Measurements from ENCODE around the gene TSHZ2. TPM values are rescaled to one million over a fixed set of nuclear protein-coding genes. Genes with fewer than 3 reads are reported as not detected.

Gene TSHZ2
- polyA plus RNA-seq, 4 donors: 11.0 to 14.5 (median 14.3) TPM

DNA sequence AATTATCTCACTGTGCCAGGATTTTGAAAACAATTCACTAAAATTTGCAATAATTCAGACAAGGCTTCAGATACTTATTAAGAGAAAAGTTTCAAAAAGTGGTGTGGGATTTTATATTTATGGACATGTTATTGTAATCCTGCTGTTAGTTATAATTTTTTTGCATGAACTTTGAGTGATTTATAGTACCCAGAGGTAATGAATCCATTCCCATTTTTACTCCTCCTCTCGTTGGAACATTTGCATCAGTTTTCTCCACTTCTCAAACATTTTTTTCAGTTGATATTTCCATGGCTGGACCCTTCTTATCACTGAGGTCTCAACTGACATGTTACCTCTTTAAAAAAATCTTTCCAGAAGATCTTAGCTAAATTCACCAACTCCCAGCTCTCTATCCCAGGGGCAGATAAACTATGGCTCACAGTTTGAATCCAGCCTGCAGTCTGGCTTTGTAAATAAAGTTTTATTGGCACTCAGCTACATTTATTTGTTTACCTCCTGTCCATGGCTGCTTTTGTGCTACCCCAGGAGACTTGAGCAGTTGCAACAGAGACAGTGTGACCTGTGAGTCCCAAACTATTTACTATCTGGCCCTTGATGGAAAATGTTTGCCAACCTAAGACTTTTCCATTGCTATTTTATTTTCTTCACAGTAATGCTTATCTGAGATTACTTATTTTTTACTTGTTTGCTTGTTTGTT, 83.4 kb downstream of the TSHZ2 start:
- no peak for DNase-seq (ENCODE audit: low read depth in 4 of 4, low spot score in 2 of 4)

DNA sequence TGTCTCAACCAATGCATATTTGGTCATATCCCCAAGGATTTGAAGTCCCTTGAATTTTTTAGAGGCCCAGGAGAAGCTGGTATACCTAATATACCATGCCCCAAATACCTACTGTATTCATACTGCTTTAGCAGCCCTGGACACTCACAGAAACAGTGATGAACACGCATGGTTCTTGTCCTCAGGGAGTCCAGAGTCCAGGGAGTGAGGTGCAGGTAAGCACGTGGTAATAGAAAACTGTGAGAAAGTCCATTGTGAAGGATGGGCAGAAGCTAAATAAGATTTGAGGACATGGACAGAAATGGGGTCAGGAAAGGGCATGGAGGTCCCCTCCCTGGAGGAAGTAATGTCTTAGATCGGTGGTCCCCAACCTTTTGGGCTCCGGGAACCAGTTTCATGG, 85.4 kb downstream of the TSHZ2 start:
- DNase-seq (ENCODE audit: low read depth in 4 of 4, low spot score in 2 of 4): no peak

DNA sequence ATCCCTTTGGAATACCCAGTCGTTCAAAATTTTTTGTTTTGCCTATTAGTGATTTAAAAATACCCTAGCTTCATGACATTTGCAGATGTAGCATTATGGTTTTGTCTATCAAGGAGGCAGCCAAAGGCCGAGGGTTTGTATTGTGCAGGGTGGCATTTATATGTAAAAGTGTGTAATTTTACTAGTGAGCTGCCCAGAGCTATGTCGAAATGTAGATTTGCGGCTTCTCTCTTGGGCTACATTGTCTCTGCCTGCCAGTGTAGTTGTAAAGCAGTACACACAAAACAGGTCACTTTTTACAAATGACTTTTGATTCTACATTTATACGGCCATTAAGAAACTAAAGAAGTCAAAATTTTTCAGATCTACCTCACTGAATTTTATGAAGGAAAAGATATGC, 87.7 kb downstream of the TSHZ2 start:
- DNase-seq (ENCODE audit: low read depth in 4 of 4, low spot score in 2 of 4): no peak

DNA sequence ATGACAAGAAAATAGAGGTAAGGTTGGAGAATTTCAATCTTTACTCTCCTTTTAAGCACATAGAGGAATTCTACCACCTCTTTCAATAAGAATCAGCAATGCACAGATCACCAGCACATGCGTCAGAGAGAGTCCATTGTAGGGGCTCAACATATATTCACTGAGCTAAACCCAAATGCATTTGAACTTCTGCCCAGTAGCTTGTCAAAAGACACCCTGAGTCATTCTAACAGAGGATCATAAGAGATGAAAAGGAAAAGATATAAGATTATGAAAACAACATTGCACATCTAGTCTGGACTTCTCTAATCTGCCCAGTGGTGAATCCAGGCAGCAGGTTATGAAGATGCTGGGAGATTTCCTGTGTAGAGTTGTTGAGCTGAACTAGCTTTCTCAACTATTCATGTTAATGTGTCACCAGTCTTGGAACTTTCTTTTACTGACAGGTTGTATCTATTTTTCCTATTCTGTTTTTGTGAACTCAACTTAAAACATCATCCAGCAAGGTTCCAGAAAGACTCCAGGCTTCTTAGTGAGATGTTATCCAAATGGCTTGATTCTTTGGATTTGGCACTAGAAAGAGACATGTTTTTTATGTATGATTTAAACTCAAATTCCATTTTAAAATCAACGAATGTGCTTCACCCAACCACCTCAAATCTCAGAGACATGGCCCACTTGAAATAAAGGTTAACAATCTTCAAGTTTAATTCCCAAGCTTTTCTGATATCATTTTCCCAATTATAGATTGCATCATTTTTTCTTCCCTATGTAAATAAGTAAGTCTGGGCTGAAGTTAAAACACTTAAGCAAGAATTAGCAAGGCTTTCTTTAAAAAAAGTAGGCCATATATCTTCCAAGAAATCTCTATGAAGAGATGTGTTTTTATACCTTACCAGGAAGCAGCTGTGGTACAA, 89.3 kb downstream of the TSHZ2 start:
- DNase-seq (ENCODE audit: low read depth in 4 of 4, low spot score in 2 of 4): no peak

DNA sequence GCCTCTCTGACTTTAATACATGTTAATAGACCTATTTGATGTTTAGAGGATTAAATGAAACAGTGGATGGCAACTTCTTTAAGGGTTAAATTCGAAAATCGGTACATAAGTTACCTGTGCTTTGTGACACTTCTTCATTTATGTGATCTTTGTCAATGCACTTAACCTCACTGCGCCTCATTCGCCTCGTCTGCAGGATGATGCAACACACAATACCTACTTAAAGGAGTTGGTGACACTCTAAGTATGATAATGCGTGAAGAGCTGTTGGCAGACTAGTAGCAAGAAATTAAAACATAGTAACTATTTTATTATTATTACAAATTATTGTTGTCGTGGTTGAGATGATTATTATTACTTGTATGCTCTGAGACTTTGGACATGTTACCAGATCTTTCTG, 92.8 kb downstream of the TSHZ2 start:
- no peak for DNase-seq (ENCODE audit: low read depth in 4 of 4, low spot score in 2 of 4)

DNA sequence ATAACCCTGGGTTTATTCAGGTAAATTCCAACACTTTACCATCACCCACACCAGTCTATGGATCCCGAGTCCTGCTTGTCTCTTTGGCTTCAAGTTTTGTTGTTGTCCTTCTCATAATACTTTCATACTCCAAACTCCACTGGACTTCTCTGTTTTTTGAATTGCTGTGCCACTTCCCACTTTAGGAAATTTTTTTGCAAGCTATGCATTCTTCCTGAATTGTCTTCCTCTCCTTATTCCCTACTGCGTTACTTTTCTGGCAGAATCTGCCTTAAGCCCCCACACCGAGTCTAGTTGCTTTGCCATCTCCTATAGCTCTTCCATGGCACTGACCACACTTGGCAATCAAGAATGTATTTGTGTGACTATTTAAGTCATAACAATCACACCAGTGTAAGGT, 96.1 kb downstream of the TSHZ2 start:
- no peak for DNase-seq (ENCODE audit: low read depth in 4 of 4, low spot score in 2 of 4)

DNA sequence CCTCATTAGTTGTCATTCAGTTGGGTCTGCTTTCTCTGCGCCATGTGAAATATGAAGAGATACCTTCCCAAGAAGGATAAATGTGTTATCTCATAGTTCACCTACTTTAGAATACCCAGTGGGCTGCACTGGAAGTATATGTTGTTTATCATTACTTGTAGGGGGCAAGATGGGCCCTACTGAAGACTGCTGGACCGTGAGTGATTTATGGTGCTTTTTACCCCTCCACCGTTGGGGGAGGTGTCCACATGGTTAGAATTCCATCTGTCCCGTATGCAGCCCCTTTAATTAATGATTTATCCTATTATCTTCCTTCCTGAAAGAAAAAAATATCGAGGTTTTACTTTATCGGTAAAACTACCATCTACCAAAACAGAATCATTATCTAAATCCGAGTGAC, 97.0 kb downstream of the TSHZ2 start:
- no peak for DNase-seq (ENCODE audit: low read depth in 4 of 4, low spot score in 2 of 4)

DNA sequence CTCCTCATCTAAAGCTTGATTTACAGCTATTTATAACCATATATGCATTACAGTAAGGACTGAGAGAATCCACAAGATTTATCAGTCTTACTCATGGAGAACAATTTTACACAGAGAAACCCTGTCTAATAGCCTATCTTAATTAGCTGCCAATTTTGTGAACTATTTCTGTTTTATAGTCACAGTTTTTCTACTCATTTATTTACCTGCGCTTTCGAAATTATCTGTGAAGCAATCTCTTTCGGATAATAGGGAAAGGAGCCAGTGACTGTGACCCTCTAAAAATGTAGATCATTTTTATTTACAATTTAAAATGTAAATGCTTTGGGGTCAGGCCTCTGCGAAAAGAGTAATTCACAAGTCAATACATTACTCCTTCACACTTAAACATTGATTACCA, 98.1 kb downstream of the TSHZ2 start:
- no peak for DNase-seq (ENCODE audit: low read depth in 4 of 4, low spot score in 2 of 4)

DNA sequence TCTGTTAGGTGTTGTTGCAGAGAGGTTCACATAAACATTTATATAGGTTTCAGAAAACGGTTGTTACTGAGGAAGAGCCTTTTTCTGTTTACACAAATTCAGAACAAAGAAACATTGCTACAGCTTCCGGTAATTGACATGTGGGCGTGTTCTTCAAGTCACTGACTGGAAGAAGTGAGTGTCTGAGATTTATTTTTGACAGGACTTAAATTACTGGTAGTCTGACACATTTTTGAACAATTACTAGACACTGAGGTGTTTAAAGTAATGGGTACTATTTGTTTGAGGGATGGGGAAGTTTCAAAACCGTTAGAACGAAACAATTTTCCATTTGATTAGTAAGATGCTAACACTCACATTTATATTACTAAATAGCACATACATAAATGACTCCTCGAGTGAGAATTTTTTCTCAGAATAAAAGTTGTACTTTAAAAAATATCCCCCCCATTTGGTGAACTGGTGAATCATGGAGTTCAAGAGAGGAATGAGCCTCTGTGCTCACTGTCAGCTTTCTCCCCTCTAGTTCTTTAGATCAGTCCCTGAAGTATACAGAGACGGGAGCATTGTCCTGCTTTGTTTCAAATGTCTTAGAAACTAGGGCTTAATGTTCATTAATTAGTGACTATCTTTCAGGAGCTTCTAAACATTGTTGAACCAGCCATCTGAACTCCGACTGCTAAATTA, 98.7 kb downstream of the TSHZ2 start:
- no peak for DNase-seq (ENCODE audit: low read depth in 4 of 4, low spot score in 2 of 4)

DNA sequence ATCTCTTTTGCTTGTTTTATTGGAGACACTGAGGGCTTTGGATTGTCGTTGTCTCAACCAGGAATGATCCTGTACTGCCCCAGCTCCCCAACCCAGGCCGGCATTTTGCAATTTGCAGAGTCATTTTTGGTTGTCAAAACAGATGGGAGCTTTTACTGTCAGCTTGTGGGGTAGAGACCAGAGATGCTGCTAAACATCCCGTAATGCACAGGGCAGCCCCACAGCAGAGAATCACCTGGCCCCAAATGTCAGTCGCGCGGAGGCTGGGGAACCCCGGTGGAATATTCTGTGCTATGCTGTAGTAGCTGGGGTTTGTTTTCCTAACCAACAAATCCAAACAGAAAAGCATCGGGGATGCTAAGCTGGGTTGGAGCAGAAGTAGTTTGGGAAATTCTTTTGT, 99.7 kb downstream of the TSHZ2 start:
- no peak for DNase-seq (ENCODE audit: low read depth in 4 of 4, low spot score in 2 of 4)

DNA sequence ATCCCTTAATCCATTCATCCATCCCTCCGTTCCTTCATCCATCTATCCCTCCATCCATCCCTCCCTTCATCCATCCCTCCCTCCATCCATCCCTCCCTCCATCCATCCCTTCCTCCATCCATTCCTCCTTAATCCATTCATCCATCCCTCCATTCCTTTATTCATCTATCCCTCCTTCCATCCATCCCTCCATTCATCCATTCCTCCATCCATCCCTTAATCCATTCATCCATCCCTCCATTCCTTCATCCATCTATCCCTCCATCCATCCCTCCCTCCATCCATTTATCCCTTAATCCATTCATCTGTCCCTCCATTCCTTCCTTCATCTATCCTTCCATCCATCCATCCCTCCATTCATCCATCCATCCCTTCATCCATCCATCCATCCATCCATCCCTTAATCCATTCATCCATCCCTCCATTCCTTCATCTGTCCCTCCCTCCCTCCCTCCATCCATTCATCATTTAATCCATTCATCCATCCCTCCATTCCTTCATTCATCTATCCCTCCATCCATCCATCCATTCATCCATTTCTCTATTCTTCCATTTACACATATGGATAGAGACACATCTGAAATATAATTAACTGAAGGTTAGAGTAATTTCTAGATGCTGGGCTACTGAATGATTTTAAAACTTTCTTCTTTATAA, 100.9 kb downstream of the TSHZ2 start:
- DNase-seq (ENCODE audit: low read depth in 4 of 4, low spot score in 2 of 4): no peak

DNA sequence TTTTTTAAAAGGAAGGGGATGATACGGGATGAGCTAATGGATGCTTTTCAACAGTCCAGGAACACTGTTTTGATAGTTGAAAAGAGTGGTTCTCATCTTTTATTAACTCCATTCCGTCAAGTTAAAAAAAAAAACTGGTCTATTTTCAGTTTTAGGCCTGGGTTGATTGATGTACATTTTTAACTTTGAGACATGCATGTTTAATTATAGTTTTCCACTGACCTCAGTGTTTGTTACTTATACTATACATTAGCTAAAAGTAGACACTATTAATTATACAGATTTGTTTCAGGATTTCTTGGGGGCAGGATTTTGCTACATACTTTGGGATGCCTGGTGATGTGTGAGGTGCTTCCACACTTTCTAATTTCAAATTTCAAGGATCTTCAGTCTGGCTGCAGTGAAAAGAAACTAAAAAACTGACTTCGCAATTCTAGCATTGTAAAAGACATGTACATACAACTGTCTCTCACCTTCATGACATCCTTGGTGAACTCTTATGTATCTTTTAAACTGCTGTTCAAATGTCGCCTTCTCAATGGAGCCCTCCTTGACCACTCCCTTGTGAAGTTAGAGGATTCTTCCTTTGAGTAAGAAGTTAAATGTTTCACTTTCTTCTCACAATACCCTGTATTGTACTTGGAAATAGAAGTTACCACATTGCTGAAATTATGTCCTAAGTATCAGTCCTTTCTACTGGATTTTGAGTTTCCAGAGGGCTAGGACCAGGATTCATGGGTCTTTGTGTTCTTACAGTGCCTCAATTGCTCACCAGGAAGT, 101.7 kb downstream of the TSHZ2 start:
- DNase-seq (ENCODE audit: low read depth in 4 of 4, low spot score in 2 of 4): no peak

DNA sequence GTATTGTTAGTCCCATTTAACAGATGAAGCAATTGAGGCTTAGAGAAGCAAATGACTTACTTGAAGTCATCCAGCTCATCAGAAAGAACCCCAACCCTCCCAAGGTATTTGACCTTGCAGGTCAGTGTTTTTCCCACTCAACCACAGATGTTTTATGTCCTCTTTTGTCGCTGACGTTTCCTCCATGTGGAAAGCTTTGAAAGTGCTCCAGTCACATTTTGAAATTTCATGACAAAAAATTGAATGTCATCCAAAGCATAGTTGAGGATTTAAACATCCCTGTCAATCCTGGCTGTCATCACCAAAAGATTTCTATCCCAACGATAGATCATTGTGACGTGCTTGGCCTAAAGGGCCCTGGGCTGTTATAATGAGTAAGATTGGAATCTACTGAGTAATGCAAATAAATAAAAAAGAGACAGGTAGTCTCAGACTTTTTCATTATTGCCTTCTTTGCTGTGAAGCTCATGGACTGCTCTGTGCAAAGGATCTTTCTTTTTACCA, 102.7 kb downstream of the TSHZ2 start:
- DNase-seq (ENCODE audit: low read depth in 4 of 4, low spot score in 2 of 4): no peak

DNA sequence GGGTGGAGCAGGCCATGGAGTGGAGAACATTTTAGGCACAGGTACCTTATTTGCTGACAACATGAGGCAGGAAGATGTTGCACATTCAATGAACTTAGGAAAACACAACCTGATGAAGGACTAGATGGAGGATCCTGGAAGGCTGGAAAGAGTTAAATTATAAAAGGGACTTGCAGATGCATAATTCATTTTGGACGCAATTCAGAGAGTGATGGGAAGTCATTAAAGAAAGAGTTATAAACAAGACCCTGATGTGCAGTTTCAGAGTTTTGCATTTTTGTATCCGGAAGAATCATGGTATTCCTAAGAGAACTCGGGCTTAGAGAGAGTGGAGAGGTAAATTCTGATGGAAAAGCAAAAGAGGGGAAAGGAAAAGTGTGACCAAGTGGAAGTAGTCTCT, 104.5 kb downstream of the TSHZ2 start:
- no peak for DNase-seq (ENCODE audit: low read depth in 4 of 4, low spot score in 2 of 4)

DNA sequence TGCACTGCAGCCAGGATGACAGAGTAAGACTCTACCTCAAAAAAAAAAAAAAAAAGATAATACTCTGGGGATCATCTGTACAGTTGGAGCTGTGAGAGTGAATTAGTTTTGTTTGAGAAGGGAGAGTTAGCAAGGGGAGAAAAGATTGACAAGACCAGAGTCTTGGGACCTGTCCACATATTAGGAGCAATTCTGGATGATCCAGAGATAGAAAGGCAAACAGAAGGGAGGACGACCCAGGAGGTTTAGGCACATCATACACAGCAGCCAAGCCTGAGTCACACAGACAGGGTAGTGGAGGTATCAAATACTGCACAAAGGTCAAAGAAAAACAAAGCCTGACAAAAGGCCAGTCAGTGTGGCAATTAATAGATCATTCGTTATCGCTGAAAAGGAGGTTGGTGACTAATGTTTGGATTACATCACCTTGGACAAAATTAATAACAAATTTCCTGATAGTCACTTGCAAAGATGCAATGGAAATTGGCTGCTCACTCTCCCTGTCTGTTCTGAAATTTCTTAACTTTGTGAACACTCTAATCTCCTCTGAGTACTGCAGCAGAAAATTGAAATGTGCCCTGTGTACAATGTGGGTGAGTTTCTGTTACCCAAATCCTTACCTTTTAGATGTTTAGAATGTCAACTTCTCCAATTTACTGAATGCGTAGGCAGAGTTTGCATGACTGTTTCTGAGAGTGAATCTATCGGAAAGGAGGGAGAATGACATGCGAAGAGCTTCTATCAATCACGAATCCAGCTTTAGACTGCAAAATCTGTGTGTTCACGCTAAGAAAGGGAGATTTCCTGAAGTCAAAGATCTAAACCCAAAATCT, 105.4 kb downstream of the TSHZ2 start:
- no peak for DNase-seq (ENCODE audit: low read depth in 4 of 4, low spot score in 2 of 4)

DNA sequence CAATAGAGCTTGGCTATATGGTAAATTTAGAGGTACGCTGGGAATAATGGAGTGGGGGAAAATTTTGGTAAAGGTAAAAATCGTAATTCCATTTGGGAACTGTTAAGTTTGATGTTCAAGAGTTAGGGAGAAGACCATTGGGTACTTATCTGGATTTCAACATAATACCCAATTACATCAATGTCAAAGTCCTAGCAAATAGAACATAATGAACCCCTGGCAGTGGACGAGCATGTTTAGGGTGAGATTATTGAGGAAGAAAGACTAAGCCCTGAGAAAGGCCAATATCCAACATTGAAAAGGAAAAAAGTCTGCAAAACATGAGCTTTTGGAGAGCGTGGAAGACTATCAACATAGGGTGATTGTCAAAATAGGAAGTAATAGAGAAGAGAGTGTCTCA, 106.6 kb downstream of the TSHZ2 start:
- no peak for DNase-seq (ENCODE audit: low read depth in 4 of 4, low spot score in 2 of 4)

DNA sequence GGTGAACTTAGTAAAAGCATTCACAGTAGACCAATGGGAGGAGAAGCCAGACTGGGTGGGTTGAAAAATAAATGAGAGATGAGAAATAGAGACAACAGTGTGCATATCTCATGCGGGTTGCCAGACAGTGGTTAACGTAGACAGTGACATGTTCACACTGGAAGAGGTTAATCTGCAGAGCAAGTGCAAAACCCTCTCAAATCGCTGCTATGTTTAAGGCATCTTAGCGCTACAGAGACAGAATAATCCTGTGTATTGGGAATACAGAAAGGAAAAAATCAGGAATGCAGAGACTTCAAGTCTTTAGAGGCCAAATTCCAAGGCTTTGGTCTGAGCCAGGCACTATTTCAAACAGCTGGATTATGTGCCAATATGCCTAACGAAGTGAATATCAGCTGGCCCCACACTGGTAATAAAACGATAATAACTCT, 107.1 kb downstream of the TSHZ2 start:
- no peak for DNase-seq (ENCODE audit: low read depth in 4 of 4, low spot score in 2 of 4)

DNA sequence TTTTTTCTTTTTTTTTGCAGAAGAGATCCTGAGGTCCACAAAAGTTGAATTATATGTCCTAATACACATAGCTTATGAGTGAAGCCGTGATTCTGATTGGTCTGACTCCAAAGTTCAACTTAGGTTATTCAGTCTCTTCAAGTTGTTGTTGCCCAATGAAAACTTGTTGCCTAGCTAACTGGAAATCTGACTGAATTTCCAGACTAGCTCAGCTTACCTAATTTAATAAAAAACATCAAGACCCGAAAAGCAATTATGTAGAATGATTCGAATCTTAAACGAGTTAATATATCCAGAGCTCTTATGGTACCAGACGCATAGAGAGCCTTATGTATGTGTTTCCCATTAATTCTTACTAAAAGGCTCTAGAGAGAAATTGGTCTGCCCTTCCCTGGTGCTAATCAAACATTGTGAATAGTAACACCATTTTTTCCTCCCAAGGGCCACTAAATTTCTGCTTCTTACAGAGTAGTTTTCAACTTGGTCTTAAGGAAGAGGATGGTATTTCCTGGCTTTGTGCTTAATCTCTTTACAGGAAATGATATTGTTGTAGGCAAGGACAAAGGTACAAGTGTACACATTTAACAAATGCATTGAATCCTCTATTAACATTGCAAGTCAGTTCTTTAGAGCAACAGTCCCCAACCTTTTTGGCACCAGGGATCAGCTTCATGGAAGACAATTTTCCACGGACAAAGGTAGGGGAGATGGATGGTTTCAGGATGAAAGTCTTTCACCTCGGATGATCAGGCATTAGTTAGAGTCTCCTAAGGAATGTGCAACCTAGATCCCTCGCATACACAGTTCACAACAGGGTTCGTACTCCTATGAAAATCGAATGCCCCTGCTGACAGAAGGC, 107.9 kb downstream of the TSHZ2 start:
- DNase-seq (ENCODE audit: low read depth in 4 of 4, low spot score in 2 of 4): no peak
